ENCODE data around the gene SLC25A11.

SLC25A11 gene

GRCh38 chr17:4898927-4899326 lies 40.9 kb downstream of the SLC25A11 start:
- H3K27me3 ChIP-seq (ENCODE audit: insufficient read depth, poor library complexity, severe bottlenecking), result no peaks in the 10 kb centered on the region
- H3K36me3 ChIP-seq (ENCODE audit: low read depth), result peaks cover 36% of the 10 kb centered on the region
- H3K27ac ChIP-seq (ENCODE audit: poor library complexity, severe bottlenecking), result no peak overlapping the region
- no peaks in the 10 kb centered on the region for H3K9me3 ChIP-seq (ENCODE audit: severe bottlenecking)
- no peak for TF ChIP-seq CTCF (IDR thresholded peaks at IDR 0.05; ENCODE audit: poor library complexity, severe bottlenecking)
- H3K4me1 ChIP-seq (ENCODE audit: insufficient read depth, poor library complexity, severe bottlenecking), result peaks cover 4% of the 10 kb centered on the region
- H3K4me3 ChIP-seq (ENCODE audit: severe bottlenecking), result no peak overlapping the region
- ATAC-seq (ENCODE audit: low read depth), result no peak
- no peak for DNase-seq (ENCODE audit: low spot score)

GRCh38 chr17:4898351-4898750 lies 41.5 kb downstream of the SLC25A11 start:
- DNase-seq (ENCODE audit: low spot score) (no peak), ATAC-seq (ENCODE audit: low read depth) (no peak)
- Histone ChIP-seq H3K36me3 (ENCODE audit: low read depth) (peaks cover 42% of the 10 kb centered on the region), H3K4me3 (ENCODE audit: severe bottlenecking) (no peak overlapping the region), H3K27me3 (ENCODE audit: insufficient read depth, poor library complexity, severe bottlenecking) (no peaks in the 10 kb centered on the region), H3K9me3 (ENCODE audit: severe bottlenecking) (no peaks in the 10 kb centered on the region), H3K27ac (ENCODE audit: poor library complexity, severe bottlenecking) (no peak overlapping the region), H3K4me1 (ENCODE audit: insufficient read depth, poor library complexity, severe bottlenecking) (peaks cover 3% of the 10 kb centered on the region)
- TF ChIP-seq CTCF (IDR thresholded peaks at IDR 0.05; ENCODE audit: poor library complexity, severe bottlenecking), result no peak

- no peak overlapping the region for H3K27ac ChIP-seq (ENCODE audit: poor library complexity, severe bottlenecking)
- H3K4me3 ChIP-seq (ENCODE audit: severe bottlenecking), result no peak overlapping the region
- TF ChIP-seq CTCF (IDR thresholded peaks at IDR 0.05; ENCODE audit: poor library complexity, severe bottlenecking), result no peak
- no peaks in the 10 kb centered on the region for H3K27me3 ChIP-seq (ENCODE audit: insufficient read depth, poor library complexity, severe bottlenecking)
- DNase-seq (ENCODE audit: low spot score) (no peak), ATAC-seq (ENCODE audit: low read depth) (no peak)
- H3K4me1 ChIP-seq (ENCODE audit: insufficient read depth, poor library complexity, severe bottlenecking), result no peaks in the 10 kb centered on the region
- H3K9me3 ChIP-seq (ENCODE audit: severe bottlenecking), result no peaks in the 10 kb centered on the region
- peaks cover 48% of the 10 kb centered on the region for H3K36me3 ChIP-seq (ENCODE audit: low read depth)
These were observed 42.1 kb downstream of the SLC25A11 start for GRCh38 chr17:4897785-4898184.

GRCh38 chr17:4897198-4897687 lies 42.6 kb downstream of the SLC25A11 start:
- Histone ChIP-seq H3K36me3 (ENCODE audit: low read depth) (peaks cover 53% of the 10 kb centered on the region), H3K27me3 (ENCODE audit: insufficient read depth, poor library complexity, severe bottlenecking) (no peaks in the 10 kb centered on the region), H3K9me3 (ENCODE audit: severe bottlenecking) (no peaks in the 10 kb centered on the region), H3K4me3 (ENCODE audit: severe bottlenecking) (no peak overlapping the region), H3K4me1 (ENCODE audit: insufficient read depth, poor library complexity, severe bottlenecking) (no peaks in the 10 kb centered on the region), H3K27ac (ENCODE audit: poor library complexity, severe bottlenecking) (no peak overlapping the region)
- TF ChIP-seq CTCF (IDR thresholded peaks at IDR 0.05; ENCODE audit: poor library complexity, severe bottlenecking), result no peak
- no peak for ATAC-seq (ENCODE audit: low read depth)
- no peak for DNase-seq (ENCODE audit: low spot score)

GRCh38 chr17:4896332-4897197 lies 43.3 kb downstream of the SLC25A11 start:
- Histone ChIP-seq H3K9me3 (ENCODE audit: severe bottlenecking) (no peaks in the 10 kb centered on the region), H3K4me3 (ENCODE audit: severe bottlenecking) (no peak overlapping the region), H3K4me1 (ENCODE audit: insufficient read depth, poor library complexity, severe bottlenecking) (no peaks in the 10 kb centered on the region), H3K36me3 (ENCODE audit: low read depth) (peaks cover 60% of the 10 kb centered on the region), H3K27ac (ENCODE audit: poor library complexity, severe bottlenecking) (no peak overlapping the region), H3K27me3 (ENCODE audit: insufficient read depth, poor library complexity, severe bottlenecking) (no peaks in the 10 kb centered on the region)
- TF ChIP-seq CTCF (IDR thresholded peaks at IDR 0.05; ENCODE audit: poor library complexity, severe bottlenecking), result no peak
- DNase-seq (ENCODE audit: low spot score), result no peak
- no peak for ATAC-seq (ENCODE audit: low read depth)

Measured in RWPE2 (cell line).